GM19468 (cell line): ENCODE results near the gene CELF4.

Experiments
- ATAC-seq: cut with Tn5 transposase; IDR thresholded peaks from one replicate; pipeline ENCODE4 v1.9.1; 2021; ENCODE audit warnings: mild to moderate bottlenecking, moderate library complexity, moderate number of reproducible peaks; ENCODE audit not compliant: unreplicated experiment; ENCODE audit errors: extremely low read depth

The CELF4 gene

DNA sequence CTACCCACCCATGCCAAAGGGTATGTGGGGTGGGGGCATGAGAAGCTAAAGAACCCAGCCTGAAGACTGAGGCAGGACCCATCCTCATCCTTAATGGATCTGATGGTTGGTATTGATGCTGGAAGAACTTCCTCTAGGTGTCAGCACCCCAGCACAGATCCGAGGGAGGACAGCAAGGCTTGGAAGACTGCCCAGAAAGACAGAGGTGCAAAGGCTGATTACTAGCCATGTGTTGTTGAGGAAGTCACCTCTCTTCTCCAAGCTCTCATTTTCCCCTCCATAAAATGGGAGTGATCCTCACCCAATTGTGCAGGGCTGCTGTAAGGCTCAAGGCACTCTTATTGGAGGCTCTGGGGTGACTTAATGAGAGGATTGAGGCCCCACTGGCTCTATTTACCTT is 256.5 kb downstream of the CELF4 start:
- ATAC-seq: no peak

DNA sequence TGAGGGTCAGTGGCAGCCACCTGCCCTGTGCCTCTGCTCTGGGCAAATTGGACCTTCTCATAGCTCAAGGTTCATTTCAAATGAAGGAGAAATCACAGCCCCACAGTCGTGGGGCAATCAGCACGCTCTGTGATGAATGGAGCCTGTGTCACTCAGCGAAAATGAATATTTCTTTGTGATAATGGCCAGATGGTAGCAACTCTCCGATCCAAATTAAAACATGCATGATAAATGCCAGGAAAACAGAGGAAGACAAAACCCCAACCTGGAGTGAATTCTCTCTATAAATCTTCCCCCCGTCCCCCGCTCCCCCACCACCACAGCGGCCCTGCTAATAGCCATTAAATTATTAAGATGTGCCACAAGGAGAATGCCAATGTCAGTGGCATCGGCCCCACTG is 258.4 kb downstream of the CELF4 start:
- no peak for ATAC-seq

DNA sequence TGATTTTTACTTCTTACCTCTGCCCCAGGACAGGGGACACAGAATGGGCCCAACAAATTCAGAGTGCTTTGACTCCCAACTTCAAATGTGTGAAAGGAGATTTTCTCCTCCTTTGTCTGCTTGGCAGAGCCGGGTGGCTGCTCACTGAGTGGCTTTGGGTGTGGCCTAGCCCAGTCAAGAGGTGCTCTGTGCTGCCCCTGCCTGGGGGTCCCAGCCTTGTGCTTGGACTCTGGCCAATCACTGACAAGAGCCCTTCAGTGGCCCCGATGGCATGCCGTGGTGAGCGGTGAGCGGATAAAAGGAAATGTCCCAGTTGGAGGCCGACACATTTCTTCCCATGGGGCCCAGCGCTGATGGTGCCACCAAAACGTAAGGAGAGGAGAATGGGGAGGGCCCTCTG is 259.2 kb downstream of the CELF4 start:
- ATAC-seq: no peak

DNA sequence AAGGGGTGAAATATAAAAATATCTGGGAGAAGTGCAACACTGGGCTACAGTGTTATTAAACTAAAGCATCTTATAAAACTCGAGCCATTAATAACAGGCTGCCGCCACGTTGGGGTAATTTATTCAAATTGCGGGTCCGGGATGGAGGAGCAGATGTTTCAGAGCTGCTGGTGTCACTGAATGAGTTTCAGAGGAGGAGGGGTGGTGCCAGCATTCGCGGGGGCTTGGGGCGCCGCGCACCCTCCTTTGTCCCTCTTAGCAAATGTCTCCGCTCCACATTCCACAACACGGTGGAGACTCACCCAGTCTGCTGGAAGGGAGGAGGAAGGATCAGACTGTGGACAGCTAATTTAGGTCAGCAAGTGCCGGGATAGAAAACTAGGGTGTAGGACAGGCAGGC is 260.5 kb downstream of the CELF4 start:
- no peak for ATAC-seq

DNA sequence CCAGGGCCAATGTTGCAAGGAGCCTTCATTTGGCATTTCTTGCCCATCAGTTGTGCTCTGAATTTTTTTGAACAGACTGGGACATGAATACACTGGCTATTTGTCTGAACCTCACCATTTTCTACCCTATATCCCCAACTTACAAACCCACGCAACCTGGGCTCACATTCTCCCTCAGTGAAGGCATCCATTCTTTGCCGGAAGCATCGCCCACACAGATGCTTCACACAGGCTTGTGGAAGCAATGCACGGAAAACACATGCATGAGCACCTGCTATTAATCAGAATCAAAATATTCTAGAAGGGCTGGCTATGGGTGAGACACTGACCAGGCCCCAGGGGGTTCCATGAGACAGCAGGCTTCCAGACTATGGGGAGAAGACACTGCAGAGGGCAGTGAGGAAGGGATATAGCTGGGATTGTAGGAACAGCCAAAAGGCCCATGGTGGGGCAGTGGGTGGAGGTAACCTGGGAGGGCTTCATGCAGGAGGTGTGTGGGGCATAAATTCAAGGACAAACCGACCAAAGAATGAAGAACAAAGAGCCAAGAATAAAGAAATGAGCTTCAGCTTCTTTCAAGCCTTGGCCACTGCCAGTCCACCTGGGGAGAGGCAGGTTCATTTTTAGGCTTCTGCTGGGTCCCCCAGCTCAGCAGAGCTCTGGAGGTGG is 261.5 kb downstream of the CELF4 start:
- ATAC-seq: no peak

DNA sequence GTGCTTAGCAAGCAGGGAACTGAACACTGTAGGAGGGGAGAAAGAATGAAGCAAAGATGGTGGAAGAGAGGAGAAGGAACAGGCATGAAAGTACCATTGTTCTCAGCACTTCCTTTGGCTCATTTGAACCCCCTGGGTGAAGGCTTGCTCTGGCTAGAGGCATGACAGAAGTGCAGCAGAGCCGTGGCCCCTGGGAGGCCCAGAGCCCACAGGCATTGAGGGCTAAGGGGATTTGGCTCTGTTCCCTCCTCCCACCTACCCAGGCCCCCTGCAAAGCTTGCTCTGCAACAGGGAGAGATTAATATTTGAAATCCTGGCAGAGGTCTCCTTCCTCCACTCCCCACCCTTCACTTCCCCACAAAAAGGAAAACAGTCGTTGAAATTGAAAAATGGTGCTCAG is 262.6 kb downstream of the CELF4 start:
- ATAC-seq: no peak

DNA sequence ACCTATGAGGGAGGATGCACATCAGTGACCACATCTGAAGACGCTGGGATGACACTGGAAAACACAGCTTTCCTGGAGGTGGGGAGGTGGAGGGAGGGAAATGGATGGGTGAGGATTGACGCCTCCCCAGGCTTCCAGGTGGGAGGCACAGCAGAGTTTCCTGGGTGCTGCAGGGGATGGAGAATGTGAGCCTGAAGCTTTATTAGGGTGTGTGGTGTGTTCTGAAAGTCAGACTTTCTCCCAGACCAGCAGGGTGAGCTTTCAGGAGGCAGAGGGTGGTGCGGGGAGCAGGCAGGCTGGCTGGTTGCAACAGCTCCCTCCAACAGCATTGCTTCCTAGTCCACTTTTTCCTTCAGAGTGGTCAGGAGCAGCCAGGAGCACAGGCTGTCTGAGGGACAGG is 263.1 kb downstream of the CELF4 start:
- ATAC-seq: no peak

DNA sequence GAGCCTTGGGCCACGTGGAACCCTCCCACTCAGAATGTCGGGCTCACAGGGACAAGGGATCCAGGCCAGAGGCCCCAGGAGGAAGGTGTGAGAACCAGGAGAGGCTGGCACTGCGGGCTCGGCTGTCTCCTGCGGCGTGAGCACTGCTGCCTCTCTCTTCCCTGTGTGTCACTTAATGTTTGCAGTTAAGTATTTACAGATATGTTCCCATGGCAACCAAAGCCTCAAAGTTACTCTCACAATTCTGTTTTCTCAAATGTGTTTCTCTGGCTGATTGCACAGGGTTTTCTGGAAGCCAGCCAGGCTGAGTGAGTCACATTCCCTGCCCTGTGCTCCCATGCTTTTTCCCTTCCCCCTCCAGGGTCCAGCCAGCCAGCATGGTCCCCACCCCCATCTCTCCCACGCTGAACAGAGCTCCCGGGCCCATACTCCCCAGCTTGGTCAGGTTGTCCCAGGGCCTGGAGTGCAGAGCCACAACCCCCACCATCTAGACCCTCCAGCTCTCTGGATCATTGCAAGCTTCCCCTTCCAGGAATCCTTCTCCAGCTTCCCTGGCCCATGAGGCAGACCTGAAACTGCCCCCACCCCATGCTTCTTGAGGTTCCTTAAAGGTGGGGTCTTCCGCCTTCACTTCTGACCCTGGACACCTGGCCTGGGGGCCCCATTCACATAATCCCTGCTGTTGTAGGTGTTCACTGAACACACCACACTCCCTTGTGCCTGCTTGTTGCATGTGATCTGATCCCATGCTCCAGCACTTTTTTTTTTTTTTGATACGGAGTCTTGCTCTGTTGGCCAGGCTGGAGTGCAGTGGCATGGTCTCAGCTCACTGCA is 265.9 kb downstream of the CELF4 start:
- peak; percentile 45 for ATAC-seq

DNA sequence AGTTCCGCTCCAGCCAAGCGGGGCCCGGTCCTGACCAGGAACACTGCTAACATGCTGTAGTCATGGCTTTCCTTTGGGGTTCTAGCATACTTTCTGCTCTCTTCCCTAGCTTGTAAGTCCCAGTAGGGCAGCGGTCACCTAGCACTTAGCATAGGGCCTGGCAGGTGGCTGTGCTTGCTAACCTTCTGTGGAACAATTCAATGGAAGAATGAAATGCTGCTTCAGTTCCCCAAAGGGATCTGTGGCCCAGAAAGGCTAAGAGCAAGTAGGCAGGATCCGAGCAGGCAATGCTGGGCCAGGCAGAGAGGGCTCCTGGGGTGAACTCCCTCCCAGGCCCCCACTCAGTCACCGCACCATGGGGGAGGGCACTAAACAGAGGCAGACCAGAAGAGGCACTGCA is 266.8 kb downstream of the CELF4 start:
- no peak for ATAC-seq

DNA sequence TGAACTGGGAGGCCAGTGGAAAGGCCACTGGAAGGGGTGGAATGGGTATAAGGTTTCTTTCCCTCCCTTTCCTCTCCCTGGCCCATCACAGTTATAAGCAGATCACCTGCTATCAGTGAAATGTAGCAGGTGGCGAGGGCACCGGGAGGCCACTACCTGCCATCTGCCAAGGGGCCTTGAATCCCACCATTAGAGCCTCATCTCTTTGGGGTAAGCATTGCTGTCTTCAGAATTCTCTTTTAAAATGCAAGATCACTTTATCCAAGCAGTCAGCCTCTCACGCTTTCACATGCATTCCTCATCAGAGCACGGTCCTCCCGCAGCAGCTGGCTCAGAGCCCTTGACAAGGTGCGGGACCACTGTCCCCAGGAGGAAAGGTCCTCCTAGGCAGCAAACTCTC is 268.5 kb downstream of the CELF4 start:
- no peak for ATAC-seq

DNA sequence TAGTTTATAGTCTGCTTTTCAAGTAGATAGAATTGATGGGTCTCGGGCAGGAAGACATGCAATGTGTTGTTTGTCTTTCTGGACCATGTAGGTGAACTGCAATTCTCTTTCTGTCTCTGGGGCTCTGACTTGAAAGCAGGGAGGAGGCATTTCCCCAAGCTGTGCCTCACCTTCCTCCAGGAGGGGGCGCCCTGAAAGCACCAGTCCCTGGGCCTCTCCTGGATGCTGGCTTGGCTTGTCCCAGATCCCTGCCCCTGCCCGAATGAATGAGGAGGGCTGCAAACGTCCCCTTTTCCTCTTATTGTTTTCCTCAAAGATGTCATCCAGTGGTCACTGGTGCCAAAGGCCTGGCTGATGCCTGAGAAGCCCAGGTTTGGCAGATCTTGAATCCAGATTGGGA is 270.6 kb downstream of the CELF4 start:
- no peak for ATAC-seq

DNA sequence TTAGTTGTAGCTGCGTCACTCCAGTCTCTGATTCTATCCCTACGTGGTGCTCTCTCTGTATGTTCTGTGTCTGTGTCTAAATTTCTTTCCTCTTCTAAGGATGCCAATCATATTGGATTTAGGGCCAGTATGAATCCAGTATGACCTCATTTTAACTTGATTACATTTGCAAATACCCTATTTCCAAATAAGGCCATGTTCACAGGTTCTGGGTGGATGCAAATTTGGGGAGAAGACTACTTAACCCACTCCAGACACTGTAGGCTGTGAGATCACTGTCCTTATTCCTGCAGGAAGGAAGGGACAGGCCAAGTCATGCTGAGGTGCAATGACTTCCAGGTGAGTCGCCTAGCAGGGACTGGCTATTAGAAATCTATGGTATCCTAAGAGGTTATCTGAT is 272.2 kb downstream of the CELF4 start:
- ATAC-seq: no peak

DNA sequence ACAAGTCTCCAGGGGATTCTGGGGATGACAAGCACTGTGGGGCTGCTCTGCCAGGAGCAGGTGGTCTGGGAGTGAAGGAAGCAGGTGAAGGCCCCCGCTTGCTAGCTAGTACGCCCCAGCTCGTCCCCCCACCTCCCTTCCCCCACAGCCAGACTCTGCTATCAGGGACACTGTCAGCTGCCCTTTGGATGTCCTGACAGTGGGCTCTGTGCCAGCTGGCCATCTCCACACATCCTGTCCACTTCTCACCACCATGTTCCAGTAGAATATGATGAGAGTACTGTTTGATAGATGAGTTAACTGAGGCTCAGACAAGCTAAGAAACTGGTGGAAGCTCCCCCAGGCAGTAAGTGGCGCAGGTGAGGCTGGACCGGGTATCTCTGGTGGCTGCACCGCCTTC is 276.2 kb downstream of the CELF4 start:
- no peak for ATAC-seq

DNA sequence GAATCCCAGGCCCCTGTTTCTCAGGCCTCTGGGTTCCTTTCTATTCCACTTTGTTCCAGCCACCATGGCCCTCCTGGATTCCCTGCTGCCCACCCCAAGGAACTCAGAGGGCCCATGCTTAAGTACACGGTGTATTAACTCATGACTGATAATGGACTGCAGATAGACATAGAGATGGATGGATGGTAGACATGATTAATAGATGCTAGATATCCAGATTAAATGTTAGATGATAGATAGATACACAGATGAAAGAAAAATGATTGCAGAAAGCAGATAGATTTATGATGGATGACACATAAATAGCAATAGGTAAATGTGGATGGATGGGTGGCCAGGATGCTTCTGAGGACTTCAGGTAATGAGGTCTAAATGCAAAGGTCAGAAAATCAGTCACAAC is 278.0 kb downstream of the CELF4 start:
- ATAC-seq: no peak

DNA sequence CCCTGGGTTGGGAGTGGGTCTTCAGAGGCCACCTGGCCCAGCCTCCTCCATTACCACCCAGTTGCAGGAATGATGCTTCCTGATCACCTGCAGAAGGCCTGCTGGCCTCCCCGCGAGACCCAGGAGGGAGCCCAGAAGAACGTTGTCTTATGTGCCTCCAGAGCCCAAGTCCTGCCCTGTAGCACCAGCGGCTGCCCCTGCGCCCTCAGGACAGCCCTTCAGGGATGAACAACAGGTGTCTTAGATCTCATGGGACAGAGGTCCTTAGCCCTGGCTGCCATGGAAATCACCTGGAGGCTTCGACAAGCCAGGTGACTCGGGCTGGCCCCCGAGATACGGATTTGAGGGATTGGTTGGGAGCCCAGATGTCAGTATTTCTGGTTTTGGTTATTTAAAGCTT is 278.8 kb downstream of the CELF4 start:
- ATAC-seq: no peak

DNA sequence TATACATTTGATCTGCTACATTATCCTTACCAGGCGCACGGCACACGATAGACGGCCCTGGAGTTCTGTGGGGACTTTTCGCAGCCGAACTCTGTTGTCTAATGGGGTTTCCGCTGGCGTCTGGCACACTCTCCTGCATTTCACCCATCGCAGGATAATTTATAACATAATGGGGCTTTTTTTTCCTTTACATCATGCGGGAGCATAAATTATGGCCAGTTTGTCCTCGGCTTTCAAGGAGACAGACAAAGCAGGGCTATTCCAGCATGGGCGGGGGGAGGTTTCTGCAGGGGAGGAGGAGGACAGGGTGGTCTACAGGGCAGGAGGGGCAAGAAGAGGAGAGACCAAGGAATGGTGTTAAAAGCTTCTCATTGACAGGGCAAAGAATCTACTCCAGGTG is 279.8 kb downstream of the CELF4 start:
- ATAC-seq: no peak

DNA sequence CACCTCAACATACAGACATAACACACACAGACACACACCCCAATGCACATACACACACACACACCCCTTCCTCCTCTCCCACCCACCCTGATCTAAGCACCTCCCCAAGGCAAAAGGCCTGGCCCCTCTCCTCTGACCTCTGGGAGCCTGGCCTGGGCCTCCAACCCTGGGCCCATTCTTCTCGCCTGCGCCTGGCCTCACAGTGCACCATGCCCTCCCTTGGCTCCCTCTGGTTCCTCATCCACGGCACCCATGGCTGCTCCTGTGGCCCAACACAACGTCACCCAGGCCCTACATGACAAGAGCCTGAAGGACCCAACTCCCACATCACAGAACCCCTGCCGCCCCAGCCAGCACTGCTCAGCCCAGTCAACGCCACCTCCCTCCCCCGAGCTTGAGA is 281.3 kb downstream of the CELF4 start:
- no peak for ATAC-seq

DNA sequence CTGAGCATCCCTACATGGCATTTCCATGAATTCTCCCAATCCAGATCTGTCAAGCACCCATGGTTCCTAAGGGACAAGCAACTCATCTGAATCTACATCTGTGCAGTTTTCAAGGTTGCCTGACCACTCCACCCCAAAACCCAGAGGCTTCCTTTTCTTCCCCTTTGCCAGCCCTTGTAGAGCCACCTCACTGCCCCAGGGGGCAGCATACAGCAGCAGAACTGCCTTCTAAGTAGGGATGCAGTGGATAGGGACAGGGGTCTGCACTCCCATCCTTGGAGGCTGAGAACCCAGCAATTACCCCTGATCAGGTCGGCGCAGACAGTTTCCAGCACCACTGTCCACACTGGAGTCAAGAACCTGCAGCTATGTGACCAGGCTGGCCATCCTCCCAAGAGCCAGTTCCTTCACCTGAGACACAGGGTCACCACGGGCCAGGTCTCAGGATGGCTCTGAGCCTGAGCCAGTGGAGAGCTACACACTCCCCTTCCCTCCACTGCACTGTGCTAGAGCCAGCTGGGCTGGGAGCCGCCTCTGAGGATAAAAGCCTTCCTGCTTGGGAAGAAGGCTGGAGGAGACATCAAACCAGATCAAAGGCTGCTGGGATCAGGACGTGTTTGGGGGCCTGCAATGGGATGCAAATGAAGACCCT is 283.1 kb downstream of the CELF4 start:
- ATAC-seq: no peak

DNA sequence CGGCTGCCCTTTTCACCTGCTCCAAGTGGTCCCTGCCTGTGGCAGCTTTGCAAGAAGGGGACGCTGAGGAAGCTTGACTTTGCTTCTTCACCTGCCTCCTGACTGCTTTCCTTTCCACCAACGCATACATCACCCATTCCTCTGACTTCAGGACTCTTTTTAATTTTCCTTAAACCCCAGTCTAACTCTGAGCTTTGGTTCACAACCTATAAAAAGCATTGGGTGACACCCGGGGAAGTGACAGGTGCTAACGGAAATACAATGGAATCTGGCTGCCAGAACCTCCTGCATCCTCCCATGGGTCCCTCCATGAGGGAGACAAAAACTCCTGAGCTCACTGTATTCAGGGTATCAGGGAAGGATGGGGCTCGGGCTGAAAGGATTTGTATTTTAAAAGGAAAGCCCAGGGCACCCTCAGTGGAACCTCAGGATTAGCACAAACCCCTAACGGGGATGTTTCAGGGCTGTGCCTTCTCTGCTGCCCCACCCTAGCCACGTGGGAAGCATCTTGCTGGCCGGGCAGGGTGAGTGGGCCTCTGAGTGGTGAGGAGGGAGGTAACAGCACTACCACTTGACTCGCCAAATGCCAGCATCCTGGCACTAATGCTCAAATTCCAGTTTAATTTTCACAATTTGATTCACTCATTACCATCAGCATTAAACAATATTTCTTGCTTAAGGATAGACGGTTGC is 284.8 kb downstream of the CELF4 start:
- no peak for ATAC-seq

DNA sequence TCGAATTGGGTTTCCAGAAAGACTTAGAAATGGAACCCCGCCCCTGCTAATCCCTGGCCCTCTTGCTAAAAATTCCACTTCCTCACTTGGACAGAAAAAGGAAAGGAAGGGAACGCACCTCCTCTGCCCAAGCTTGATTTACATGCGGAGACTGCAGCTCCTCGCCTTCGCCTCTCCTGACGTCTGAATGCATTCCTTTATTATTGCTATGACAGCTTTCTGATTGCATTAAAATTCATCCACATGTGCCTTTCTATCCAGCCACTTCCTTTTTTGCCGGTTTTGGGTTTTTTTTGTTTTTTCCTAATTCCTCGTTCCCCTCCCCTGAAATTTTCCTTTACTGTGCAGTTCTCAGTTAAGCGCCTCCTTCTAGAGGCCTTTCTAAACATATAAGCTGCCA is 287.8 kb downstream of the CELF4 start:
- no peak for ATAC-seq
